Measurements from ENCODE around the gene ILKAP.

Gene ILKAP

DNA sequence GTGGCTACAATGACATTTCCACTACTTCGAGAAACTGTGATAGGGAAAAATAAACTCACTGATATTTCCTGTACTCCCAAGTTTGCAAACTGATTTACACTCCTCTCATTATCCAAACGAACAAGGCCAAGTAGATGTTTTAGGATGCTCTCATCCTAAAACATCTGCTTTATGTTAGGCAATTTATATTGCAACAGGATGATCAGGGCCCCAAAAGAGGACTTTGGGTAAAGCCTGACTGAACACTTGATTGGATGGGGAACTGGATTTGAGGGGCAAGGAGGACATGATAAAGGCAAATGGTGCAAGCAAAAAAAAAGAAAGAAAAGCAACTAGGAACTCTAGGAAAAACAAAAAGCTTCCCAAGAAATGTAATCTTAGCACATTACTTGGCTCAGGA lies 38.5 kb upstream of the ILKAP start:
- no peak overlapping the region for H3K27ac ChIP-seq
- TF ChIP-seq, protein P1, sequence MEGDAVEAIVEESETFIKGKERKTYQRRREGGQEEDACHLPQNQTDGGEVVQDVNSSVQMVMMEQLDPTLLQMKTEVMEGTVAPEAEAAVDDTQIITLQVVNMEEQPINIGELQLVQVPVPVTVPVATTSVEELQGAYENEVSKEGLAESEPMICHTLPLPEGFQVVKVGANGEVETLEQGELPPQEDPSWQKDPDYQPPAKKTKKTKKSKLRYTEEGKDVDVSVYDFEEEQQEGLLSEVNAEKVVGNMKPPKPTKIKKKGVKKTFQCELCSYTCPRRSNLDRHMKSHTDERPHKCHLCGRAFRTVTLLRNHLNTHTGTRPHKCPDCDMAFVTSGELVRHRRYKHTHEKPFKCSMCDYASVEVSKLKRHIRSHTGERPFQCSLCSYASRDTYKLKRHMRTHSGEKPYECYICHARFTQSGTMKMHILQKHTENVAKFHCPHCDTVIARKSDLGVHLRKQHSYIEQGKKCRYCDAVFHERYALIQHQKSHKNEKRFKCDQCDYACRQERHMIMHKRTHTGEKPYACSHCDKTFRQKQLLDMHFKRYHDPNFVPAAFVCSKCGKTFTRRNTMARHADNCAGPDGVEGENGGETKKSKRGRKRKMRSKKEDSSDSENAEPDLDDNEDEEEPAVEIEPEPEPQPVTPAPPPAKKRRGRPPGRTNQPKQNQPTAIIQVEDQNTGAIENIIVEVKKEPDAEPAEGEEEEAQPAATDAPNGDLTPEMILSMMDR (IDR thresholded peaks at IDR 0.05): no peak
- H3K27me3 ChIP-seq: peaks cover 63% of the 10 kb centered on the region
- H3K36me3 ChIP-seq: peaks cover 12% of the 10 kb centered on the region
- no peak overlapping the region for H3K4me3 ChIP-seq (ENCODE audit: low read depth in 1 of 2, low read length in 1 of 2)
- H3K4me1 ChIP-seq (ENCODE audit: control insufficient read depth in 1 of 2, insufficient read depth in 1 of 2, low read depth in 1 of 2, low read length in 1 of 2): peaks cover 18 to 21% of the 10 kb centered on the region in 2 experiments
- no peaks in the 10 kb centered on the region for H3K9me3 ChIP-seq

DNA sequence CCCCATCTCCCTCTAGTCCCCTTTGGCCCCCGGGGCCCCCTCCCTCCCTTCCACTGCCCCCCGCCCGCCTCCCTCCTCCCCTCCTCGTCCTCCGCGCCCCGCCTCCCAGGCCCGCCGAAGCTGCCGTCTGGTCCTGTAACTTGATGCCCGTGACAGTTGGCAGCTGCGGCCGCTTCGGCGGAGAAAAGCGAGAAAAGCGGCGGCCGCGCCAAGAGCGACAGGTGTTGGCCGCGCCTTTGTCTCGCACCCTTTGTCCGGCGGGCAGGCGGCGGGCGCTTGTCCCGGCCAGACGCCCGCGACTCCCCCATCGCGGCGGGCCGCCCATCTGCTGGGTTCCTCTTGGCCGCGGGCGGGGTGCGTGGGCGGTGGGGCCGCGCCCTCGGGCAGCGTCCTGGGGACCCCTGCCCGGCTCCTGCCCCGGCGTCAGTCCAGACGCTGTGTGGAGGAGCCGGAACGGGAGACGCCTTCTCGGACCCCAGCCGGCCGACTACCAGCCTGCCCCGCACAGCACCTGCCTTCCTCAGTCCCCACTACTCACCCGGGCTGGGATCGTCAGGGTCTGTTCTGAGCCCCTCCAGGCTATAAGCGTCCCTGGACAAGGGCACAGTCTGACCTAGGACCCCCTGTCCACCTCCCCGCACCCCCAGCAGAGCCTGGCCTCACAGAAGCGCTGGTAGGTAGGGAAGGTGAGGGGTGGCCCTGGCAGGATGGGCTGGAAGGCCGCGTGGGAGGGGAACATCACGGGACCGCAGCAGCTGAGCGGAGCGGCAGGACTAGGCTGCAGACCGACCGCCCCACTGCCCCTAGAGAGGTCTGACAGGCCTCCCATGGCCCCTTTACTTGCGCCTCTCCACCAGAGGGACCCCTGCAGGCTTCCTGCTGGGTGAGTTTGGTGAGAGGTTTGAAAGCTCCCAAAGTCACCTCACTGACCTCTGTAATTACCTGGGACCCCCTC lies 37.5 kb upstream of the ILKAP start:
- no peak overlapping the region for H3K27ac ChIP-seq
- peaks cover 72% of the 10 kb centered on the region for H3K27me3 ChIP-seq
- TF ChIP-seq, protein P1 (IDR thresholded peaks at IDR 0.05): no peak
- H3K4me1 ChIP-seq (ENCODE audit: control insufficient read depth in 1 of 2, insufficient read depth in 1 of 2, low read depth in 1 of 2, low read length in 1 of 2): peaks cover 14 to 21% of the 10 kb centered on the region in 2 experiments
- H3K9me3 ChIP-seq: no peaks in the 10 kb centered on the region
- peaks cover 10% of the 10 kb centered on the region for H3K36me3 ChIP-seq
- H3K4me3 ChIP-seq (ENCODE audit: low read depth in 1 of 2, low read length in 1 of 2): peak overlapping the region; percentile 15 to 72

DNA sequence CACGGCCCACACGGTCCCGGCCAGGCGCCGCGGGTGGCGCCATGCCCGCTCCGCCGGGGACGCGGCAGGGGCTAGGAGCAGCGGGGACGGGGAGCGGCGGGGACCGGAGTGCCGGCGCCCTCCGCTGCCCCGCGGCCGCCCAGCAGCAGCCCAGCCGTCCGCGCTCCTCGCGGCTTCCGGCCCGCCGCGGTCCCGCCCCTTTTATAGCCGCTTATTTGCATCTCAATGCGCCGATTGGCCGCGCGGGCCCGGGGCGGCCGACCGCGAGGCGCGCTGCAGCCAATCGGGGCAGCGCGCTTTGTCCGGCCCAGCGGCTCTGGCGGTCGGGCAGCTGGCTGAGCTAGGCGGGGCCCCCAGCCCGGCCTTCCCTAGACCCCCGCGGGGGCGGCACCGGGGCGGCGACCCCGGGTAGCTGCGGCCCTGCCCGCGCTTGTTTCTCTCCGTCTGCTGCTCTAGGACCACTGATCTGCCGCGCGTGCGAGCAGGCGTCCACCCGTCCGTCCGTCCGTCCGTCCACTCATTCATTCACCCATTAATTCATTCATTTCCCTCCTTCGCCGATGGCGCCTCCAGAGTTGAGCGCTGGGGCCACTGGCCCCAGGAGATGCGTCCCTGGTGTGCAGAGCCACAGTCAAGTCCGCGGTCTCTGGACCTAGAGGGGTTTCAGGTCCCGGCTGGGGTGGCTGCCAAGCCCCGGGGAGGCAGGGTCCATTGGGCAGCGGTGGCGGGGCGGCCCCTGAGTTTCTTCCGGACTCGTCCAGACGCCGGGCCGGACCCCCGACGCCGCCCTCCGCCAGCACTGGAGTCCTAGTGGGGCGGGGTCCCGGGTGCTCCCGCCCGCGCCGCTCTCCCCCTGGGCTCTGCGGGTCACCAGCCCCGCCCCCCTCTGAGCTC lies 36.6 kb upstream of the ILKAP start, which contains the start of gene HES6:
TSS of gene HES6 (minus strand) at position 176 of the 894 bp plus-strand sequence. CDS start at position 43, 133 bp downstream.
- peaks cover 14 to 21% of the 10 kb centered on the region in 2 experiments for H3K4me1 ChIP-seq (ENCODE audit: control insufficient read depth in 1 of 2, insufficient read depth in 1 of 2, low read depth in 1 of 2, low read length in 1 of 2)
- H3K9me3 ChIP-seq: no peaks in the 10 kb centered on the region

DNA sequence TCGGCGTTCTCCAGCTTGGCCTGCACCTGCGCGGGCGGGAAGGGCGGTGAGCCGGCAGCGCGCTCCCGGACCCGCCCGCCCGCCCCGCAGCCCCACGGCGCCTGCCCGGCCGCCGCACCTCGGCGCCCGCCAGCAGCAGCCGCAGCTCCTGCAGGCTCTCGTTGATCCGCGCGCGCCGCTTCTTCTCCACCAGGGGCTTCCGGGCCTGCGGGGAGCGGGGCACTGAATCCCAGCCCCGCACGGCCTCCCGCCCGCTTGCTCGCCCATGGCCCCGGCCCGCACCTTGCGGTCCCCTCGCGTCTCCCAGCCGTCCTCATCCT lies 36.0 kb upstream of the ILKAP start:
- Histone ChIP-seq H3K27me3 (peaks cover 88% of the 10 kb centered on the region), H3K36me3 (no peaks in the 10 kb centered on the region), H3K4me1 (ENCODE audit: control insufficient read depth in 1 of 2, insufficient read depth in 1 of 2, low read depth in 1 of 2, low read length in 1 of 2) (peaks cover 16 to 21% of the 10 kb centered on the region in 2 experiments), H3K4me3 (ENCODE audit: low read depth in 1 of 2, low read length in 1 of 2) (peak overlapping the region; percentile 65 to 72), H3K9me3 (no peaks in the 10 kb centered on the region), H3K27ac (no peak overlapping the region)
- TF ChIP-seq, protein P1 (IDR thresholded peaks at IDR 0.05): no peak

More for the DNA sequence above, 36.6 kb upstream of the ILKAP start, which contains the start of gene HES6:
- no peak within 1 kb of the TSS for H3K27ac ChIP-seq
- peaks cover 1% of the 10 kb centered on the region for H3K36me3 ChIP-seq
- TF ChIP-seq, protein P1 (IDR thresholded peaks at IDR 0.05): no peak
- H3K27me3 ChIP-seq: peaks cover 82% of the 10 kb centered on the region
- peak within 1 kb of the TSS; percentile 65 to 72 for H3K4me3 ChIP-seq (ENCODE audit: low read depth in 1 of 2, low read length in 1 of 2)

DNA sequence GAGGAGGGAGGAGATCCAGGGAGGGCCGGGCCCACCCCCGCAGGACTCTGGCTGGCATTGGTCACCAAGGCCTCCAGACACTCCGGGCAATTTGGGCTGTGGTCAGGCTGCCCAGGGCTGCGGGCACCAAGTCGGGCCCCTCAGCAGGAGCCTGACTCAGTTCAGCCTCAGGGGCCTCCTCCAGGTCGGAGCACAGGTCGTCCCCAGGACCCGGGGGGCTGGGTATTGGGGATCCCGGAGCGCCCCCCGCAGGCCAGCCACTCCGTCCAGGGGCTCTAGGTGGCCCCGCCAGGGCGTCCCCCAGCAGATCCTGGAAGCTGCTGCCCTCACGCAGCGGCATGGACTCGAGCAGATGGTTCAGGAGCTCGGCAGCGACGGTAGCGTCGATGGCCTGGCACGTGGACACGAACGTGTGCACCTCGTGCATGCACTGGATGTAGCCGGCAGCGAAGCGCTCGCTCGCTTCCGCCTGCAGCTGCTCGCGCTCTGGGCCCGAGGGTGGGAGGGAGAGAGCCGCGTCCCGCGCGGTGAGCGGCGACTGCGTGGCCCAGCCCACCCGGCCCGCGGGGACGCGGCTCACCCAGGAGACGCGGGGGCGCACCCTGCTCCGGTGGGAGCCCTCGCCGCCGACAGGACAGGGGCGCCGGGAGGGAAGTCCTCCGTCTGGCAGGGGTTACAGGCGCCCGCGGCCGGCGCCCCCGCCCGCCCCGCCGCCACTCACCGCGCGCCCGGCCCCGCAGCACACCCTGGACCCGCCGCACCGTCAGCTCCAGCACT lies 35.5 kb upstream of the ILKAP start:
- Histone ChIP-seq H3K27me3 (peaks cover 89% of the 10 kb centered on the region), H3K36me3 (no peaks in the 10 kb centered on the region), H3K27ac (no peak overlapping the region), H3K4me1 (ENCODE audit: control insufficient read depth in 1 of 2, insufficient read depth in 1 of 2, low read depth in 1 of 2, low read length in 1 of 2) (peaks cover 17 to 22% of the 10 kb centered on the region in 2 experiments), H3K9me3 (no peaks in the 10 kb centered on the region), H3K4me3 (ENCODE audit: low read depth in 1 of 2, low read length in 1 of 2) (peak overlapping the region; percentile 58 to 65)
- TF ChIP-seq, protein P1 (IDR thresholded peaks at IDR 0.05): no peak

Measured in neutrophil (primary cell).